Raji (cell line): ENCODE data around the gene RHBDD1.

ENCODE experiments used
- POLR2A ChIP-seq: IDR thresholded peaks from 2 replicates; pipeline ENCODE4 v1.6.1; 2011; ENCODE audit warnings: low read depth, low read length, control low read depth; ENCODE audit not compliant: insufficient read depth

Gene RHBDD1

GRCh38 chr2:226971770-226972169 is 135.9 kb downstream of the RHBDD1 start:
- no peak for TF ChIP-seq POLR2A

- no peak for TF ChIP-seq POLR2A
Observed at GRCh38 chr2:226973816-226974215, 138.0 kb downstream of the RHBDD1 start.

- TF ChIP-seq POLR2A = no peak
Observed at GRCh38 chr2:226977775-226978190, 141.9 kb downstream of the RHBDD1 start.

DNA sequence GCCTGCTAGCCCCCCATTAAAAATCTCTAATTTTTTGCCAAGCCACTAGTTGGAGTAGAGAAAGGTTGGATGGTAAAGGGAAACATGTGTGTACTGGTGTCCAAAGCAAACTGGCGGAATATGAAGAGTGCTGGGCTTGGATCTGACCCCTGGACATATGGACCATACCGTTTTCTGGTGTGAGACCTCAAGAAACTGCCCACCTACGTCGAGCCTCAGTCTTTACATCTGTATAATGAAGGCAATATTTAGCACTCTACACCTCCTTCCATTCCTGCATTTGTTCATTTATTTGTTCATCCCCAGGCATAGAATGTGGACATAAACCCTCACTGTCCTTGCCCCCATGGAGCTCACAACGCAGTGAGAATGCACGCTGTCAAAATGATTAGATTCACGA is 142.4 kb downstream of the RHBDD1 start:
- TF ChIP-seq POLR2A = no peak

DNA sequence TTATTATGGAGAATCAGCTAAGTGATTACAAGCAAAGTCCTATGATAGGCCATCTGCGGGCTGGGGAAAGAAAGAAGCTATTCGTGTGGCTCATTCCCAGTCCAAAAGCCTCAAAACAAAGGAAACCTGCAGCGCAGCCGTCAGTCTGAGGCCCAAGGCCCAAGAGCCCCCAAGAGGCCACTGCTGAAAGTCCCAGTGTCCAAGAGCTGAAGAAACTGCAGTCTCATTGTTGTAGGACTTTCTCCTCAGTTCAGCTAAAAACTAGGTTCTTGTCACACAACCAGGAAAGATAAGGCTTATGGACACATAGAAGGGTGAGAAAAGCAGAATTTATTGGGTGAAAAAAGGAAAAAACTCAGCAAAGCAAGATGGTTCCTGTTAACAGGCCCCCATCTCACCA is 143.2 kb downstream of the RHBDD1 start:
- TF ChIP-seq POLR2A = no peak

- no peak for TF ChIP-seq POLR2A
Observed at GRCh38 chr2:226981791-226982326, 146.0 kb downstream of the RHBDD1 start.

GRCh38 chr2:226983895-226984749 is 148.3 kb downstream of the RHBDD1 start:
- no peak for TF ChIP-seq POLR2A

DNA sequence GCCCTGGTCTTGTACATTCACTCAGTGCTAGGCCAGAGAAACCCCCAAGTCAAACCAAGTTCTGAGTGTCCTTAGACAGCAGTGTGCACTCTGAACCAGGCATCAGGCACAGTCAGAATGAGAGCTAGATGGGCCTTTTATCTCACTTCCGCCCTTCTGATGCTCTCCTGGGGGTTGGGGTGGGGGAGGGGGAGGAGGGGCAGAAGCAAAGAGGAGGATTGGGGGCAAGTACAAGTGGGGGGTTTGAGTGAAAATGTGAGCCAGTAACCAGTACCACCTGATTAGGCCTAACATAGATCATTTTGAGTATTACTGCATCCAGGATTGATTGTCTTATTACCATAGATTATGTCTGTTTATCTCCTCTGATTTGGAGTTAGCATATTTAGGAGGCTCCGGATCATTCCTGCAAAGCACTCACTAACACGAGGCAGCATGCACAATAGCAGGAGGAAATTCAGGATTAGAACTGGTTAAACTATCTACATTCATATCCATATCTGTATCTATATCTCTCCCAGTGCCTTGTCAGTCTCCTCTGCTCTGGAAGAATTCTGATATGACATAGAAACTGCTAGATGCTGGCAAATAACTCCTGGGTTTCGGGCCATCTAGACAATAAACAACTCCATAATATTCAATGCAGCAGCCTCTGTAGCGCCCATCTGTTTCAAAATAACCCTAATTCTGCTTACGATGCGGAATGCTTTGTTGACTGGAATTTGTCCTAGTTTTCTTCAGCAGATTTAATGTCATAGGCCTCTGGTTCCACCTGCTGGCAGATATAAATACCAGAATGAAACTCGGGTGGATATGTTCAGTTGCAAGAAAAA is 149.1 kb downstream of the RHBDD1 start:
- TF ChIP-seq POLR2A = no peak

- TF ChIP-seq POLR2A = no peak
Observed at GRCh38 chr2:226985583-226985946, 149.7 kb downstream of the RHBDD1 start.

DNA sequence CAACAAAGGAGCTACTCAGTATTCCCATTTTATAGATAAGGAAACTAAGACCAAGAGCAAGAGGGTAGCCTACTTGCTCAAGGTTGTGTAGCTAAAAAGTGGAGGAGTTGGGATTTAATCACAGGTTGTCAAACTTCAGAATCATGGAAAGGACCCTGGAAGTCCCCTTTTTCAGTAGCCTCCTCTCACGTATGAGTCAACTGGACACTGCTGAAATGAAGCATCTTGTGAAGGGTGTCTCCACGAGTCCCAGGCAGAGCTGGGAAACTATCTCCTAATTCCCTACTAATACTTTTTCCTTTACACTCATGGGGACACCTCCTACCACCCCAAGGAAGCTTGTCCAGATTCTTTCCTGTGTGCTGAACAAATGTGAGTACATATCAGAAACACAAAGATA is 155.8 kb downstream of the RHBDD1 start:
- no peak for TF ChIP-seq POLR2A

- no peak for TF ChIP-seq POLR2A
Observed at GRCh38 chr2:226993171-226993570, 157.3 kb downstream of the RHBDD1 start.

DNA sequence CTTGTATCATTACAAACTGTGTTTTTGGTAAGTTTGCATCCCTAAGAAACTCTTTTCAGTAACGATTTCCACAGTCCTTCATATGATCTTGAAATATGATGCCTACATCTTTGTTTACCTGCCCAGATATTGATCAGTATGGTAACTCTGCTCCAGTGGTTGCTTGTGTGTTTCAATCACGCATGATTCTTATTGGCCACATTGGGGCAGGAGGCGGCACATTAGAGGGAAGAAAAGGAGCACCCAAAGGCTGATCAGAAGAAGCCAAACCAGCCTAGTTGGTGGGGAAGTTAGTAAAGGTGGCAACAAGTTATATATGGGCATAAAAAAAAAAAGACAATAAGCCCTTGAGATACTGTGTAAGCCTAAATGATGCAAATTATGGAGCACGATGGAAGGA is 158.9 kb downstream of the RHBDD1 start:
- no peak for TF ChIP-seq POLR2A

GRCh38 chr2:226995625-226996041 is 159.8 kb downstream of the RHBDD1 start:
- TF ChIP-seq POLR2A = no peak

DNA sequence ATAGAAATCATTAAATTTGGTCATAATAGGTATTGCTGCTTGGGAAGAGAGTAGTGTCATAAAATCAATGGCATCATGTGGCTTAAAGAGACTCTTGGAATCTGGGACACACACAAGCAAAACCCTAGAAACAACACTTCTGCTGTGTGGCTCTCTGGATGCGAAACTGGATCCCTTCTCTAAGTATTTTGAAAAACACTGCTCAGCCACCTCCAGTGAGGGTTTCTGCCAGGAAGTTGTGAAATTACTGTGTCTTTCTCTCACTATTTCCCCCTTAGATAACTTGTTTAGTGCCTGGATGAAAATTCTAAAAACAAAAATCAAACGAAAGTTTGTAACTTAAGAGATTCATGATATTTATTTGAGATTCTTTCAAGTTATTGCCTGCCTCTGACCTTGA is 163.8 kb downstream of the RHBDD1 start:
- TF ChIP-seq POLR2A = no peak

- no peak for TF ChIP-seq POLR2A
Observed at GRCh38 chr2:227000123-227000522, 164.3 kb downstream of the RHBDD1 start.

GRCh38 chr2:227004482-227004881 is 168.6 kb downstream of the RHBDD1 start:
- TF ChIP-seq POLR2A = no peak
